Suprapubic skin (tissue), 4 donors: ENCODE results near the gene IFI44.

Experiments used
- CTCF ChIP-seq, 2 donors: fragments of 200-600 bp in 1 of 2; fragments of 450-650 bp in 1 of 2; sonication (generic) in 1 of 2; IDR thresholded peaks; one replicate each; pipeline ENCODE4 v1.5.1; 2016 to 2019; ENCODE audit warnings: antibody characterized with exemption in 2 of 2, mild to moderate bottlenecking in 1 of 2, moderate library complexity in 1 of 2
- EP300 ChIP-seq: sonication (generic); formaldehyde crosslinking; IDR thresholded peaks from one replicate; pipeline ENCODE4 v1.6.1; 2017; ENCODE audit warnings: antibody characterized with exemption
- POLR2A ChIP-seq, 2 donors: fragments of 450-650 bp; IDR thresholded peaks; one replicate each; pipeline ENCODE4 v1.6.1; 2017; ENCODE audit warnings: antibody characterized with exemption in 2 of 2, mild to moderate bottlenecking in 2 of 2, moderate library complexity in 2 of 2
- POLR2AphosphoS5 ChIP-seq, 3 donors: sonication (generic); formaldehyde crosslinking; IDR thresholded peaks; one replicate each; pipeline ENCODE4 v1.6.1; 2017; ENCODE audit warnings: antibody characterized with exemption in 3 of 3

- TF ChIP-seq POLR2AphosphoS5 (IDR thresholded peaks at IDR 0.05) (no peak), CTCF (IDR thresholded peaks at IDR 0.05) (no peak), EP300 (no peak), POLR2A (IDR thresholded peaks at IDR 0.05) (no peak)
These were observed 38.3 kb downstream of the IFI44 start for GRCh38 chr1:78687914-78688313.
